Inferior parietal cortex (tissue), 1 donor: ENCODE data around the gene GAB4.
"Not testable (repeated sequence)": the region's sequence is repeated elsewhere in the genome, so short reads cannot be mapped to it uniquely, and the experiment has no call there.

ENCODE experiments used
- DNase-seq: peaks from one replicate; pipeline ENCODE4 v3.0.0-alpha.2; 2016; ENCODE audit errors: extremely low spot score

The GAB4 gene, protein sequence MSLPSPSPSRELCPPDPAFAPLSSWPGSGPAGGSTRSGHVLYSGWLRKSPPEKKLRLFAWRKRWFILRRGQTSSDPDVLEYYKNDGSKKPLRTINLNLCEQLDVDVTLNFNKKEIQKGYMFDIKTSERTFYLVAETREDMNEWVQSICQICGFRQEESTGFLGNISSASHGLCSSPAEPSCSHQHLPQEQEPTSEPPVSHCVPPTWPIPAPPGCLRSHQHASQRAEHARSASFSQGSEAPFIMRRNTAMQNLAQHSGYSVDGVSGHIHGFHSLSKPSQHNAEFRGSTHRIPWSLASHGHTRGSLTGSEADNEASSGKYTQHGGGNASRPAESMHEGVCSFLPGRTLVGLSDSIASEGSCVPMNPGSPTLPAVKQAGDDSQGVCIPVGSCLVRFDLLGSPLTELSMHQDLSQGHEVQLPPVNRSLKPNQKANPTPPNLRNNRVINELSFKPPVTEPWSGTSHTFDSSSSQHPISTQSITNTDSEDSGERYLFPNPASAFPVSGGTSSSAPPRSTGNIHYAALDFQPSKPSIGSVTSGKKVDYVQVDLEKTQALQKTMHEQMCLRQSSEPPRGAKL

GRCh38 chr22:17007852-17008731 is at the start of gene GAB4:
GAB4 (minus strand) TSS chr22:17008222; CDS start chr22:17008114, 108 bp downstream.
- DNase-seq = no peak

GRCh38 chr22:17056807-17057206 is 48.8 kb upstream of the GAB4 start:
- DNase-seq = no peak

DNA sequence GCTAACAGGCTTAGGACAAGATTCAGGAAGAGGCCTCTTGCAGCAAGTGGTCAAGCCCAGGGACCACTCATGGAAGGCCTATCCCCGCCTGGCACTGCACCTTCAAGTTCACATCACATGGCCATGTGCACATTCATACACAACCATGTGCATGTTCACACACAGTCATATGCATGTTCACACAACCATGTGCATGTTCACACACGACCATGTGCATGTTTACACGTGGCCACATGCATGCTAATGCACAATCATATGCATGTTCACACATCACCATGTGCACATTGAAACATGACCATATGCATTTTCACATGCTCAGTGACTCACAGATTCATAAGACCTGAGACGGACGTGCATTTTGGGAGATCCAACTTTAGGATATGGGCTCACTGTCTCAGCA is 48.0 kb upstream of the GAB4 start:
- no peak for DNase-seq

DNA sequence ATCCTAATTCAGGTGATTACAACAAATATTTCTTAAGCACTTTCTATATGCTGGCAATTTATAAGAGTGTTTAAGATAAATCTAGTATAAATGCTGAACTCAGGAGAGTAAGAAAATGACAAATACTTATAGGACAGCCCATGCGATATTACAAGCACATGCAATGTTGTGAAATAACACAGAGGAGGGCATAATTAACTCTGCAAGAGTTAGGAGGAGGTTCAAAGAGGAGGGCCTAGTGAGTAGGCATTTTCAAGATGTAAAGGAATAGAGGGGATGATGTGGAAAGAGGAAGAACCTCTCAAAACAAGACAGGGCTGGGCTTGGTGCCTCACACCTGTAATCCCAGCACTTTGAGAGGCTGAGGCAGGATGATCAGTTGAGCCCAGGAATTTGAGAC is 39.6 kb upstream of the GAB4 start:
- DNase-seq = no peak

- no peak for DNase-seq
Measured at GRCh38 chr22:17046566-17047348, 38.7 kb upstream of the GAB4 start.

GRCh38 chr22:17043521-17043920 is 35.5 kb upstream of the GAB4 start:
- no peak for DNase-seq

- DNase-seq = not testable (repeated sequence)
Measured at GRCh38 chr22:17036842-17037711, 29.1 kb upstream of the GAB4 start.

DNA sequence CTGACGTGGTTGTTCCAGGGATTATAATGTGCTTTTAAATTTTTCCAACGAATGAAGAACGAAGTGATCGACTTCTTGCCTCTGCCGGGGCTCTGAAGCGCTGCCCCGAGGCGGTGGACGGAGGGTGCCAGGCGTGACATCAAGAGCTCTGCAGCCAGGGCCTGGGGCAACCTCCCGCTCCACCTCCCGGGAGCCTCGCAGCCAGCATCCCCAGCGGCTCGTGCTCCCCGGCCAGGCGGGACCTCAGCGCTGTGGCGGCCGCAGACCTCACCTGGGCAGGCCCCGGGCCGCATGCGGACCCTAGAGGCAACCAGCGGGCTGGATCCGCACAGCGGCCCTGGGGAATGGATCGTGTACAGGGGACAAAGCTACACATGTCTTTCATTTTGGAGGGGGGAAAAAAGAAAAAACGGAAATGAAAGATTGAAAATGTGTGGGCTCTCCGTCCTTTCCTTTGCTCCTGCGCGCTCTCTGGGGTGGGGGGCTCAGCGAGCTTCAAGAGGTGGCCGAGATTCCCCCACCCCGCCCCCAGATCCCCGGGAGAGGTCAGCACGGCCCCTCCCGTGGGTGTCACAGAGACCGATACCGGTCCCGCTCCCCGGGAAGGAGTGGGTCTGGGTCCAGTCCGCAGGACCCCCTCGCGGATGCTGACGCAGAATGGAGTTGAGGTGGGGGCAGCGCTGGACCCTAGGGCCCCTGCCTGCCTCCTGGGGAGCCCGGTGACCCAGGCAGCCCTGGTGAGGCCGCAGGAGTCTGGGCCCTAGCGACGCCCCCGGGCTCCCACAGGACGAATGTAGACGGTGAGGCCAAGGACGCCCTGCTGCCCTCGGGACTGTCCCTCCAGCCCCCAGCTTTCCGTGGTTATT is 28.2 kb upstream of the GAB4 start:
- not testable (repeated sequence) for DNase-seq

DNA sequence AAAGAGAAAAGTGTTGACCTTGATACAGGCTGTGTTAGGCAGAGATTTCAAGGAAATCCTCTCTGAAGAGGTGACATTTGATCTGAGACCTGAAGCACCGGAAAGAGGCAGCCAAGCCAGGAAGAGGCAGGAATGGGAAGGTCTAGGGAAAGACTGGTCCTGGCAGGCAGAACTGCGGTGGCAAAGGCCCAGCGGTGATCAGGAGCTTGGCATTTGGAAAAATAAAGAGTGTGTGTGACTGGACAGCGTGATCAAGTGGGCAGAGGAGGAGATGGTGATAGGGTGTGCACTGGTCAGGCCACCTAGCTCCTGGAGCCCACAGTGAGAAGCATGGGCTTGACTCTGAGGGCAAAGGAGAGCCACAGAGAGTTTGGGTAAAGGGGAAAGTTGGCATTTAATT is 27.2 kb upstream of the GAB4 start:
- DNase-seq = no peak

- DNase-seq = not testable (repeated sequence)
Measured at GRCh38 chr22:17034532-17034931, 26.5 kb upstream of the GAB4 start.

DNA sequence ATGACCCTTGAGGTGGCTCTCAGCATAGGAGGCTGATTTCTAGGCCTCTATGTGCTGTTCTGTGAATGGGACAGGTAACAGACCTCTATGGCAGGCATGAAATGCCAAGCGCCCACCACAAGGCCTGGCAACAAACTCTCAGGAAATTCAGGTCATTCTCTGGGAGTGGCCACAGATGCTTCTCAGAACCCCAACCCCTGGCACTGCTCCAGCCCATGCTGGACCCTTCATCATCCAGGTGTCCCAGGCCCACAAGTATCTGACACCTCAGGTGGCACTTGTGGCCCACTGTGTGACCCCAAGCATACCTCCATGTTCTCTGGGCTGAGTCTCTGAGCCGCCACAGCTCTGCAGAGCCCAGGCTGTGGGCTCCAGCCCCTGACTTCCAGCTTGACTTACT is 24.3 kb upstream of the GAB4 start:
- not testable (repeated sequence) for DNase-seq

- DNase-seq = not testable (repeated sequence)
Measured at GRCh38 chr22:17024380-17024779, 16.4 kb upstream of the GAB4 start.

DNA sequence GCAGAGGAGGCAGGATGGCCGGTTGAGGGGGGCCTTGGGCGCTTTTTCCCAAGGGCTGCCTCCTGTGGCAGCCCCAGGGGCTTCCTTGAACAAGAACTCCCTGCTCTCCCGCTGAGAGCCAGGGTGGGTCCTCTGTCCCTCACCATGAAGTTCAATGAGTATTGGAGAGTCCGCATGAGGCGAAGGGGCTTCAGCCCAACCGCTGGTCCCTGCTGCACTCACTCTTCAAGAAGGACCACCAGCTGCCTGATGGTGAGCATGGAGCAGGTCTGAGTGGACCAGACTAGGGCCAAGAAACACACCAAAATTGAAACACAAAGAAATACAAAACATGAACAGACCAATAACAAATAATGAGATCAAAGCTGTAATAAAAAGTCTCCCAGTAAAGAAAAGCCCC is 7.5 kb upstream of the GAB4 start:
- DNase-seq = not testable (repeated sequence)

DNA sequence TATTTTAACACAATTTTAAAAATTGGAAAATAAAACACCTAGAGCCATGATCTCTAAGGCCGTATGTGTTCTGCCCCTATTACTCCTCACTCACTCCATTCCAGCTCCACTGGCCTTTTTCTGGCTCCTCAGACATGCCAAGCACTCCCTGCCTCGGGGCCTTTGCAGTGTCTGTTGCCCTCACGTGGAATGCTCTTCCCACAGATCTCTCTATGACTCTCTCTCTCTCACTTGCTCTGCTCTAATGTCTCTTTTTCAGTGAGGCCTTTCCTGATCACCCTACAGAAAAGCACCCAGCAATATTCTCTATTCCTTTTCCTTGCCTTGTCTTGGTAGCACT is 6.0 kb upstream of the GAB4 start:
- DNase-seq = not testable (repeated sequence)

- DNase-seq = peak; percentile 46
Measured at GRCh38 chr22:17013396-17014100, 5.5 kb upstream of the GAB4 start.

- no peak for DNase-seq
Measured at GRCh38 chr22:17012267-17012666, 4.2 kb upstream of the GAB4 start.

DNA sequence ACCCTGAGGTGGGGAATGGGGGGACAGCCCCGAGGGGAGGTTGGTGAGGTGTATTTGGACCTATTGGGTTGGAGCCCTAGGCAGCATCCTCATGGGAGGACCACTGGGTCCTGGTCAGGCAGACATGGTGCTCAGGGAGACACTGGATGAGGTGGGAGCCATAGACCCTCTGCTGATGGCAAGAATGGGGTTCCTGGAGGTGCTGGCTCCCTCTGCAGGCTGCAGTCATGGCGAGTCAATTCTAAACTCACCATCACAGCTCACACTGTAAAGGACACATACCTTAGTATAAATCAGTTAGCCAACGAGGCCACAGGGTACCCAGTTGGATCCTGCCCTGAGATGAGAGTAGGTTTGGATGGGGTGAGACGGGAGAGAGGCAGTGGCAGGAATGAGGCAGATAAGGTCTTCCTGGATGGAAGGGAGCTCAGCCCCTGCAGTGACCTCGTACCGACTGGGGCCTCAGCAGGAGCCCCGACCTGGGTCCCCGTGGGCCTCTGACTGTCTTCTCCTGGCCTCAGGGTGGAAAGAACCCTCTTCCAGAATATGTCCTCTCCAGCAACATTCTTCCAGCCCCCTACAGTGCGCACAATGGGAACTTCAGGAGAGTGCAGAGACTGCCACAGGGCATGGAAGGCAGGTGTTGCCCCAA is 1.7 kb upstream of the GAB4 start:
- DNase-seq = no peak

DNA sequence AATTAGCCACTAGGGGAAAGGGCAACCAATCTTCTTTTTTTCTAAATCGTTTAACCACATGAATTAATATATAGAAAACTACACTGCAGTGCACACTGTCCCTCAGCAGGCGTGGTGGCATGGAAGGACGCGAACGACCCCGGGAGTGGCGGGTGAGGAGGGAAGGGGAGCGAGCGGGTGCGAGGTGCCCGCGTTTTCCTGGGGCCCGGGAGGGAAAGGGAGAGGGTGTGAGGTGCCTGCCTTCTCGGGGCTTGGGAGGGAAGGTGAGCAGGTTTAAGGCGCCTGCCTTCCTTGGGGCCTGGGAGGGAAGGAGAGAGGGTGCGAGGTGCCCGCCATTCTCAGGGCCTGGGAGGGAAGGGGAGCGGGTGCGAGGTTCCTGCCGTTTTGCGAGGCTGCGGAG is 765 bp downstream of the GAB4 start:
- no peak for DNase-seq

DNA sequence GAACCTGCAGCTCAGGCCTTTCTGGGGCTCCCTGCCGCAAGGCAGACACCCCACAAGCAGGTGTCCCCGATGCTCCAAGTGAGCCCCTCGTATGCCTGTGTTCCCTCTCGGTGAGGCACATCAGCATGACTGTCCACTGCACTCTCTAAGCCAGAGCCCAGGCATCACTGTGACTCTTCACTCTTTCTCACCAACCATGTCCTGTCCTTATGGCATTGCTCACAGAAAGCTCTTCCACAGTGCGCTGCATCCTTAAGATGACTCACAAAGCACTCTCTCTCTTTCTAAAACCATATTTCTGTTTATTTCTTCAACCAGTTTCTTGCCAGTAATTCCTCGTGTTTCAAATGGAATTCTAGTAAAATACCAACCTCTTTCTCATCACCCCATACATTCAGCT is 18.1 kb downstream of the GAB4 start:
- no peak for DNase-seq
